DMS114 treated with DMSO at 0.1 percent for 48 hours (cell line): ENCODE measurements around the gene FYN.
"Not testable (repeated sequence)": the region's sequence is repeated elsewhere in the genome, so short reads cannot be mapped to it uniquely, and the experiment has no call there.

ENCODE experiments used
- DNase-seq: peaks from one replicate; lab custom pipeline; 2025; ENCODE audit not compliant: unreplicated experiment; lab: John Stamatoyannopoulos, UW

The FYN gene

DNA sequence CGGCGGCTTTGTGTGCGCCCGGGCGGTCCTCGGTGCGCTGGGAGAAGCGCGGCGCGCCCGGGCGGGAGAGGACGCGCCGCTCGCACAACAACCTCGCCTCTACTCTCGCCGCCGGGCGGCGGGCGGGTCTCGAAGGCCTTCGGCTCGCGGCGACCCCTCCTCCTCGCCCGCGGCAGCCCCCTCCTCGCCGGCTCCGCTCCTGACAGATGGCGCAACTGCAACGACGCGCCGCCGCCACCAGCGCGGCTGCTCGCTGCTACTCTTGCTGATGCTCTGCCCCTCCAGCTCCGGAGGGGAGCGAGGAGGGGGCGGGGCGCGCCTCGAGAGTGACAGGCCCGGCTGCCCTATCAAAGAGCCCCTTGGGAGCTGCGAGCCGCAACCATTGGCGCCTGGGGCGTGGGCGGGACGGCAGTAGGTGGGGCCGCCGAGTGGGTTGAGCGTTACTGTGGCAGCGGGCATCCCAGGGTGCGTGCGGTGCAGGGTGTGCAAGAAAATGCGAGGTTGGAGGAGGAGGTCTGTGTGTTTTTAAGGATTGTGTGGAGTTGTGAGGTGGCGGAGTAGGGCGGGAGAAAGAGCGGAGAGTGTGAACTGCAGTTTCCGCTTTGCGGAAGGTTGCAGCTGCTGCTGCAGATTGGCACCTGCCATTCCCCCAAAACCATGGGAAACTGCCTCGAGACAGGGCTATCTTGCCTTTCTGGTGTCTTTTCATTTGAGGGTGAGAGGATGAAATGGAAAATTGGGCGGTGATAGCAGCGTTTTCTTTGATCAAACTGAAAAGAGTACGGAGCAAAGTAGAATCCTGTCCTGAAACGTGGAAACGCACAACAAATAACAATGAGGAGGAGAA lies at the start of gene FYN:
Gene FYN (minus strand): TSS at position 275 of the 847 bp plus-strand sequence. CDS start 153,401 bp downstream, outside the sequence.
- DNase-seq, result peak; percentile 93

DNA sequence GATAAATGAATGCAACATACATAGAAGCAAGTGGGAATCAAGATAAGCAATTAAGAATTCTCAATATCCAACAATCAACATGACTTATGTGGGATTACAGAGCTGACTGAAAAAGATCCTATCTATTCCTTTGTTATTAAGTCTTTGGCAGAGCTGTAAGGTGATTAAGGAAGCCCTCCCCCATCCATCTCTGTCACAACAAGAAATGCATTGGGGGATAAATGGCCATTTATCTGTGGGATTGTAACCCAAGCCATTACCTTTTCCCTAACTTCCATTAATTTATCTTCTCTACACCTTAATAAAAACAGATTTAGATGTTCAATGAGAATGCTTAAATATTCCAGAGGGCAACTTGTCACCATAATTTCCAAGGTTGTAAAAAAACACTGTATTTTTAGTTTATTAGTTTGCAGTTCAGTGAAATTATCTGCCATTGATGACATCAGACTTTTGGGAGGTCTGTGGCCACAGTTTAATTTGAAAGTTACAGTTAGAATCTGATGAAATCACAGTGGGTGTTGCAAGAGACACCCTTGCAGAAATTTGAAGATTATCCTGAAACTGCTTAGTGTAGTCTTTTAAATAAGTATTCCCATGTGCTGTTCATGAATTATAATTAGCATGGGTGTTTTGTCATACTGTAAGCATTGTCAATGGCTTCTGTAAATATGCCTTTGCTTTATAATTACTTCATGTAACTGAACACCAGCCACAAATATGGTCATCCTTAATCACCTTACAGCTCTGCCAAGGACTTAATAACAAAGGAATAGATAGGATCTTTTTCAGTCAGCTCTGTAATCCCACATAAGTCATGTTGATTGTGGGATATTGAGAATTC lies 49.4 kb upstream of the FYN start:
- no peak for DNase-seq

DNA sequence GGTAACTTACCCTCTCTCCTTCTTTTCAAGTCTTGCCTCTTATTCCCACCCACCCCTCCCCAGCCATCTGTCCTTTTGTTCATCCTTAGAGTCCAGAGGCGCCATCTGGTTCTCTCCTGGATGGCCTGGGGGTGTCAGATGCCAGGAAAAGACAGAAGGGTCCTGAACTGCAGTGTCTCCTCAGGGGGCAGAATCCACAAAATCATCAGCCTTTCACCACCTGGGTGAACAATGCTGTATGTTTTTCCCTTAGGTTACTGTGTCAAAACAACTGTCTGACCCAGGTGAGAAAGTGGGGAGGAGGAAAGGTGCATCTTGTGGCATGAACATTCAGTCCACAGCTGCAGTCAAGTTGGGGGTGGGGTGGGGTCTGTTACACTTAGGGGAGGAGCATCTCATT lies 47.9 kb upstream of the FYN start:
- no peak for DNase-seq

DNA sequence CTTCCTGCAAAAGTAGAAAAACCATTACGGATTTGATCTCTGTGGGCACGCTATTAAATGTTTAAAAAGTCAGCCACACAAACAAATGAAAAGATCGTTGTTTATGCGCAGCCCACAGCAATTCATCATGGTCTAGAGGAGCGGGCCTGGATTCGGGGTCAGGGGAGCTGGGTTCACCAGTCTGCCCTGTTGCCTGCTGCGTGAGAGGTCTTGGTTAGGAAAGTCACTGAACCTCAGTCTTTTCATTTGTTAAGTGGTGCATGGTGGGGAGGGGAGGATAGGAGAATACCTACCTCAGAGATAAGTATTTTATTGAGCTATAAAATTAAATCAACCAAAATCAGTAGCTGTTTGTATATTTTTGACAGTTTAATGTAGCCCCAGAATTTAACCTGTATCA lies 47.3 kb upstream of the FYN start:
- no peak for DNase-seq

DNA sequence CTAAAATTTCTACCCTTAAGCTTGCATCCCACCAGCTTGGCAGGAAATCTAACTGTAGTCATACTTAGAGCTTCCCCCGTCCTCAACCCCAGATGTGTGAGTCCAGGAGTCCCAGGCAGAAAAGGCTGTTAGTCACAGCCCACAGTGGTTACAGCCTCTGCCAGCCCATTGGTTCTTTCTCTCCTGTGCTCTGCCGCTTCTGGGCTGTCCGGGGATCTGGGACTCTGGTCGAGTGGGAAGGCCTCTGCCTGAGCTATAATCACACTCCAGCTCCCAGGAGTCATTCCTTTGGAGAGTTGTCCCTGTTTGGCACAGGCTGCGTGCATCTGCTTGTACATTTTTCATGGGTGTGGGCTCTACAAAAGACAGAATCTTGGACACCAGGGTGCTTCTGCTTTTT lies 45.6 kb upstream of the FYN start:
- DNase-seq, result no peak

DNA sequence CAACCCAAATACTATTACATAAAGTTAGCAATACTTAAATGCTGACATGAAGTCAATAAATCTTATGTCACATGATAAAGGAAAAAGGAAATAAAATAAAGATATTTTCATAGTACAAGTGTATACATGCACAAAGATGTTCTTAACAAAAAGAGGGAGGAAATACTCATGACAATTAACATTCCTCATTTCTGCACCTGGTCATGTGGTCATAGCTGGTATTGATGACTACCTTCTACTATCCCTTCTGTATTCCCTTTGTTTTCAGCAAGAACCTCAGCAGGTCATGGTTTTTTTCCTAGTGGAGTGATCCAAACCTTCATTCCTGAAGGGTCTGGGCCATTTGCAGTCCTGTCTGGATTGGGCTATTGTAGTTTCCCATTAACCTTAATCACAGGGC lies 43.5 kb upstream of the FYN start:
- no peak for DNase-seq

DNA sequence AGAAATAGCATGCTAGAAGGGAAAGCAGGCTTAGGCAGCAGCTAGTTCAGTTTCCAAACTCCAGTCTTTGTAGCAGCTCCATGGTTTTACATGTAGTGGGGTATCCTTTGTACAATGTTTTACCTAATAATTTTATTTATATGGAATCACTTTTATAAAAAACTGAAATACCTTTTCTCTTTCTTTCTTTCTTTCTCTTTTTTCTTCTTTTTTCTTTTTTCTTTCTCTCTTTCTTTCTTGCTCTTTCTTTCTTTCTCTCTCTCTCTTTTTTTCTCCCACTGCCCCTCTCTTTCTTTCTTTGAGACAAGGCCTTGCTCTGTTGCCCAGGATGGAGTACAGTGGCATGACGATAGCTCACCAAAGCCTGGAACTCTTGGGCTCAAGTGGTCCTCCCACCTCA lies 41.4 kb upstream of the FYN start:
- no peak for DNase-seq

DNA sequence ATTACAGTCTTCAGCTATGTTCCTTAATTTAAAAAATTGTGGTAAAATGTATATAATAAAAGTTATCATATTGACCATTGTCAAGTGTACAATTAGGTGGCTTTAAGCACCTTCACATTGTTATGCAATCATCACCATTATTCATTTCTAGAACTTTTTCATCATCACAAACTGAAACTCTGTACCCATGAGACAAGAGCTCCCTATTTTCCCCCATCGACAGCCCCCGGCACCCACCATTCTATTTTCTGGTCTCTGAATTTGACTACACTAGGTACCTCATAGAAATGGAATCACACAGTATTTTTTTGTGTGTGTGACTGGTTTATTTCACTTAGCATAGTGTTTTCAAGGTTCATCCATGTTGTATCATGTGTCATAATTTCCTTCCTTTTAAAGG lies 39.7 kb upstream of the FYN start:
- DNase-seq, result no peak

DNA sequence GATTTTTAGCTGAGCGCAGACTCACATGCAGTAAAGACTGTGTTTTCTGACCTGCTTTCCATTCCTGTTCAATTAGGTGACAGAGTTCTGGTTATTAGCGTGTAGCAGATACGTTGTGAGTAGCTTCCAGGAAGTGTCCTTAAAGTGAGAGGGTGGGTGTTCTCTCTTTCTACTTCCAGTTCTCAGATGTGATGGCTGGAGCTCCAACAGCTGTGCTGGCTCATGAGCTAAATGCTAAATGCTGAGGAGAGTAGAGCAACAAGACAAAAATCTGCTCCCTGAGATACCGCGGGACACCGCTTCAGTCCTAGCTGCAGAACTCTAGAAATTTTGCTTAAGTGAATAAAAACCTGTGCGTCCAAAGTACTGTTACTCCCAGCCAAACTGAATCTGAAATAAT lies 38.2 kb upstream of the FYN start:
- no peak for DNase-seq

DNA sequence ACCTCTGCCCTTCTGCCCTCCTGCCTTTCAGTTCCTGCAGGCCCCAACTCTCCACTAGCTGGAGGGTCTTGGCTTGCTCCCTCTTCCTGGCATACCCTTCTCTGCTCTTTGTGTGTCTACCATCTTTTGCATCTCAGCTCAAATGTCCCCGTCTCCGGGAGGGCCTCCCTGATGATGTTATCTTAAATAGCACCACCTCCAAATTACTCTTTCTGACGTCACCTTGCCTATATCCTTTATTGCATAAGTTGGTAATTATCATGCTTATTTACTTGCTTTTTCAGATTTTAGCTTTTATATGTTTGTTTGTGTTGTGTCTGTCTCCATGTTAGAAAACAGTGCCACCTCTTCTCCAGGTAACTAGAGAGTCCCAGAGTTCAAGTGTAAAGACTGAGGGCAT lies 36.0 kb upstream of the FYN start:
- DNase-seq, result no peak

DNA sequence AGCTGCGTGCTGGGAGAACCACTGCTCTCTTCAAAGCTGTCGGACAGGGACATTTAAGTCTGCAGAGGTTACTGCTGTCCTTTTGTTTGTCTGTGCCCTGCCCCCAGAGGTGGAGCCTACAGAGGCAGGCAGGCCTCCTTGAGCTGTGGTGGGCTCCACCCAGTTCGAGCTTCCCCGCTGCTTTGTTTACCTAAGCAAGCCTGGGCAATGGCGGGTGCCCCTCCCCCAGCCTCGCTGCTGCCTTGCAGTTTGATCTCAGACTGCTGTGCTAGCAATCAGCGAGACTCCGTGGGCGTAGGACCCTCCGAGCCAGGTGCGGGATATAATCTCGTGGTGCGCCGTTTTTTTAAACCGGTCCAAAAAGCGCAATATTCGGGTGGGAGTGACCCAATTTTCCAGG lies 35.1 kb upstream of the FYN start:
- DNase-seq, result not testable (repeated sequence)

DNA sequence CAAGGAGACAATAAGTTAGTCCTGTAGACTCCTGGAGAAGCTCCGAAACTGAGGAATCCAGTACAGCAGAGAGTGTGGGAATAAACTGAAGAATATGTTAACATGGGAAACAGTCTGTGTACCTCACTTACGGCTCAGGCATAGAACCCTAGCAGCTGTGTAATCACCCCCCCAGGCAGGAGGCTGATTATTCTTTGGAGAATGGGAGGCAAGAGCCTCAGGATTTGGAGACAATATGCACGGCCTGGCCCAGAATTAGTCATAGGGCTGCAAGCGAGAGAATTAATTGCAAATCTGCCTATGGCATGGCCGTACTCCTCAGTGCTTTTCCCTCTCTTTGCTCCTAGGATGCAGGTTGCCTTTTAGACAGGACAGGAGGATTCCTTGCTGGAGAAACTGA lies 27.5 kb upstream of the FYN start:
- DNase-seq, result no peak

DNA sequence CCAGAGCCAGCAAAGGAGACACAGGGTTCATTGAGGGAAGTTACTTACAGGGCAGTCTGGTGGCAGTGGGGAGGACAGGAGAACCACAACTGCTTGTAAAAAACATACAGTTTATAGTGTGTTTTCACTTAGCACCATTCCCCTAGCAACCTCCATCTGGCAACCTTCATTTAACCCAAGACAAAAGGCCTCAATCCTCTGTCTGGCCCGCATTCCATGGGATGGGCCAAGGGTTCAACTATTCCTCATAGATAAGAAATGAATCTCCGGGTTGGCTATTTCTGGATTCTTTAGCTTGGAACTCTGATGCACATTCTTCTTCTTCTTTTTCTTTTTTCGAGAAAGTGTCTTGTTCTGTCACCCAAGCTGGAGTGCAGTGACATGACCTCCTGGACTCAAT lies 26.3 kb upstream of the FYN start:
- DNase-seq, result no peak

DNA sequence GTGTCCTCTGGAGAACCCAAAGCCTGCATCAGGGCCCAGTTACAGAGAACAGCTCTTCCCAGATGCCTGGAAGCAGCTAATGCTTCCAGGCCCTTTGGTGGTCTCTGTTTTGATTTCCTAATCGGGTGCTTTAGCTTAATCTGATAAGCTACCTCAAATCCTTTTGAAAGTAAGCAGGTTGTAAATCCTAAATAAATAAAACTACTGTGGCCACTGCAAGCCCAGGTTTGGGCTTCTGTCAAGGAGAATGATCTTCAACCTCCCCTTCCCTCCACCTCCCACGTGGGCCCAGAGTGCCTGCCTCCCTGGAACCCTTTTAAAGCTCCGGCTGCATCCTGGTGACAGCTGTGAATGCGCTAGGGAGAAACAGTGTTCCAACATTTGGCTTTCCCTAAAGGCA lies 25.2 kb upstream of the FYN start:
- no peak for DNase-seq

DNA sequence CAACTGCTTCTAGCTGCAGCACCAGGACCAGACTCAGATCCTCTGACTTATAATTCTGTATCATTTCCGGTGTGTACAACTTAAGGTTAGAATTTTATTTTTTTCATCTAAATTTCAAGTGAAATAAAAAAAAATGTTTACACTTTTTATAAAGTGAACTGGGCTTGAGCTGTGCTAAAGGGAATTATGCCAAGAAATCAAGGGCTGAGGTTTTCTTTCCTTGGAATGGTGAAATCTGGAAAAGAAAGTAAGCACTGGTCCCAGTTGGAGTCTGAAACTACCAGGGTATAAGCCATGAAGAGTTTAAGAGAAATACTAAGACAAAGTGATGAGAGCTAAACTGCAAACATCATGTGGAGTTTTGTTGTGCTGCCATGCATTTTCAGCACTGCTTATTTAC lies 21.7 kb upstream of the FYN start:
- no peak for DNase-seq

DNA sequence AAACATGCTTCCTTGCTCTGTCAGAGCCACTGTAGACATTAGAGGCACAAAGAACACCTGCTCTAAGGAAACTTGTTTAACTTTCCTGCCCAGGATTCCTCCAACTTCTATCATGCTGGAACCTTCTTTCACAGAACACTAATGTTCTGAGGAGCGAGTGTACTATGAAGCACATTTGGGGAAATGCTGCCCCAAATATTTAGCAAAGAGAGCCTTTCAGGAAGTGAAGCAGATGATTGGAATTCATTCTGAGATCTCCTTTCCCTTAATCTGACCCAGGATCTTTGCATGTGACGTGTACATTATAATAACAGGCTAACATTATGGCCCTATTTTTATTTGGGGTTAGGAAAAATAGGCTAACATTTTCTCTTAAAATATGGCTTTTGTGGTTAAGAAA lies 21.0 kb upstream of the FYN start:
- DNase-seq, result no peak

DNA sequence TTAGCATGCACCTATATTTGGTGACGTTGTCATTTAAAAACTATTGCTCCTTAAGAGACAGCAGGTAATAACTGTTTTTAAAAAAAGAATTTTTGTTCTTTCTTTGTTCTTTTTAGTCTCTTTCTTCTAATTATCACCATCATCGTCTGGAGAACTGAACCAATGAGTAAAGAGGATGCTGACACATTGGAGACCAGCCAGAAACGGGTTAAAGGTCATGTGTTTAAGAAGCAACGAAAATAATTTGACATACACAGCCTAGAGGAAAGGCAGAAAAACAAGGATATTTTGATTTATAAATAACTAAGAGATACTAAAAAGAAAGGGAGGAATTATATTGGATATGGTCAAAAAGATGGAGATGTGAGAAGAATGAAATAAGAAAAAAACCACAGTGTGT lies 19.2 kb upstream of the FYN start:
- DNase-seq, result no peak

DNA sequence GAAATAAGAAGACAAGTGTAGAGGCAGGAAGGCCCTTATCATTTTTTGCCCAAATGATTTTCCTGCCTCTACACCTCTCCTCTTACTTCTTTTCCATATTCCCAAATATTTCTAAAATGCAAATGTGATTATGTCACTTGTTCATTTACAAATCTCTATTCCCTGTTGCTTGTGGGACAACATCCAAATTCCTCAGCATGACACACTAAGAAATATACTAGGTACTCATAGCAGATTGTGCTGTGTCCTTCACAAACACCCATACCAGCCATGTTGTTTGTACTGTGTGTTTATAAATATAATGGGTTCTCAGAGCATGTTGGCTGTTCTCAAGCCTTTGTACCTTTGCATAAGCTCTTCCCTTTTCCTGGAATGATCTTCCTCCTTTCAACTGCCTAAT lies 17.7 kb upstream of the FYN start:
- DNase-seq, result no peak

DNA sequence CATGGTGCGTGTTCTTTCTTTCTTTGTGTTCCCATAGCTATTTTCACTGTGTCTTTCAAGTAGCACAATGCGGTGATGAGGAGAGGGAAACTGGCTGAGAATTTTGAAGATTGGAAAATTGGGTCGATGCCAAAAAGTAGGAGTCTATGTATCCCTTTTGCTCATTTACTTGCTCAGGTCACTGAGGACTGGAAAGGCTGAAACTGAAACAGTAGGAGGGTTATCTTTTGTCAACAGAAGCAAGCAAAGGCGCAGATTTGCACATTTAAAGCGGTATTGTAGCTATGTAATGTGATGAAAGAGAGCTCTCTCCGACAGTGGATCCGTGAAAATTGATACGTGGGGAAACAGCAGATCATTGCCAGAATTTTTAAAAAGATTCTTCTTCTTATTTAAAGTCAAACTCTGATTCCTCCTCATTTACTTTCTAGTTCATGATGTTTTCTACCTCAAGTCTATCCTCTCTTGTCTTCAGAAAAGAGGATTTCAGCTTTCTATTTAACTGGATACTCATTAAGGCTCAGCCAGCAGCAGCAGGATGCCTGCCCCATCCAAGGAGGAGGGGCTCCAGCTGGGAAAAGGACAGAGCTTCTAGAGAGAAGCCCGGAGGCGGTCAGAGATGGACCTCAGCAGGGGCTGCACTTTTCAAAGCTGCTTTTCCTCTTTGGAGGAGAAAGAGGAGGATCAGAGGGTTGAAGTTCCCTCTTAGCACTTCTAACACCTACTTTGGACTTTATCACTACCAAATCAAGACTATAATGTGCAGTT lies 15.9 kb upstream of the FYN start:
- no peak for DNase-seq

DNA sequence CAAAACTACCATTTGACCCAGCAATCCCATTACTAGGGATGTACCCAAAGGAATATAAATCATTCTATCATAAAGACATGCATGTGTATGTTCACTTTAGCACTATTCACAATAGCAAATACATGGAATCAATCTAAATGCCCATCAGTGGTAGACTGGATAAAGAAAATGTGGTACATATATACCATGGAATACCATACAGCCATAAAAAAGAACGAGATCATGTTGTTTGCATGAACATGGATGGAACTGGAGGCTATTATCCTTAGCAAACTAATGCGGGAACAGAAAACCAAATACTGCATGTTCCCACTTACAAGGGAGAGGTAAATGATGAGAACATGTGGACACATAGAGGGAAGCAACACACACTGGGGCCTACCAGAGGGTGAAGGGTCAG lies 13.5 kb upstream of the FYN start:
- not testable (repeated sequence) for DNase-seq

DNA sequence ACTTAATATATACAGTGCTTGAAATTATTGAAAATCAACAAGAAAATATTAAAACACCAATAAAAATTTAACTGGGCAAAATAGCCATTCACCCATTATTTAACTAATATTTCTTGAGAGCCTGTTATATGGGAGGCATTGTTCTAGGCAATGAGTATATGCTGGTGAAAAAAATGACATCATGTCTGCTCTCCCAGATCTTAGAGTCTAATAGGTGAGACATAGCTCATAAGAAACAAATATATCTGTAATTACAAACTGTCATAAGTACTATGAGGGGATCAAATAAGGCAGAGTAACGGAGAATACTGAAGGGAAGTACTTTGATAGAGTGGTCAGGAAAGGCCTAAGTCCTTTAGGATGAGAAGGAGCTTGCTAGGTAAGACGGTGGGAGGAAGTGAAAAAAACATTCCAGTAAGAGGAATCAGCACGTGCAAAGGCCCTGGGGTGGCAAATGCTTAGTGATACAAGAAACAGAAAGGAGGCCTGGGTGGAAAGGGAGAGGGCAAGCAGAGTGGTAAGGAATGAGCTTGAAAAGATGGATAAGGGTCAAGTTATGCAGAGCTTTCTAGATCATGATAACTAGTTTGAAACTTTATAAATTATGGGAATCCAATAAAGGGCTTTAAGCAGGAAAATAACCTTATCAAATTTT lies 12.2 kb upstream of the FYN start:
- DNase-seq, result no peak
